ENCODE data around the gene PRF1.

- TF ChIP-seq CTCF (IDR thresholded peaks at IDR 0.05) (no peak), POLR2A (IDR thresholded peaks at IDR 0.05) (no peak), POLR2AphosphoS5 (IDR thresholded peaks at IDR 0.05) (no peak)
These were observed 13.5 kb downstream of the PRF1 start for GRCh38 chr10:70588859-70589570.
